ENCODE data around the gene WDR11. TPM values are rescaled to one million over a fixed set of nuclear protein-coding genes. Genes with fewer than 3 reads are reported as not detected.

The WDR11 gene
- total RNA-seq, 2 experiments from 2014 or later, result 33.9 to 36.0 TPM

DNA sequence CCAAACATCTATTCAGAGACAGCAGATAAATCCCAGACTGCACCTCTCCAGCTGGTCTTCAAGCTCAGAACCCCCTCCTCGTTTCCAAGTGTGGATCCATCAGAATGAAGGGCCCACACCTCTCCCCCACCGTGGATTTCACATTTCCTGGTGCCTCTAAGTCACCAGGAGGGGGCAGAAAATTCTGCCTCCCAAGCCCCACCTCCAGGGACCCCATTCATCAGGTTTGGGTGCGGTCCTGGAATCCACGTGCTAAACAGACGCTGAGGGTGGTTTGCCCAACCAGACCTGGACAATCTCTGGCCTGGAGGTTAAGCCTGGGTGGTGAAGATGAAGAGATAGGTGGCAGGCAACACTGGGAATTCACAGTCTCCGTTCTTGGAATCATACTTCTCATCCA lies 92.4 kb downstream of the WDR11 start:
- CTCF ChIA-PET, result interaction anchor here (0.5 to 1.1 kb wide), 3 partner anchors 91 to 944 kb away, joined by 3 read pairs; no protein-coding TSS in a partner anchor
- POLR2A ChIA-PET, result interaction anchor here (0.7 kb wide), 1 partner anchor 36 kb away, joined by 3 read pairs; no protein-coding TSS in a partner anchor
- Mint-ChIP-seq H3K36me3 (ENCODE audit: low read depth) (no peaks in the 10 kb centered on the region), H3K4me3 (no peak overlapping the region), H3K9me3 (no peaks in the 10 kb centered on the region), H3K27ac (no peak overlapping the region), H3K27me3 (peaks cover 28% of the 10 kb centered on the region), H3K4me1 (ENCODE audit: low read depth) (peaks cover 3% of the 10 kb centered on the region)
- intact Hi-C loops (cut with micrococcal nuclease), result loop anchor here (5.0 to 10.0 kb wide), 2 partner anchors 791 to 944 kb away; no protein-coding TSS in a partner anchor
- DNase-seq (no peak), ATAC-seq (no peak)
- TF ChIP-seq, protein P1, sequence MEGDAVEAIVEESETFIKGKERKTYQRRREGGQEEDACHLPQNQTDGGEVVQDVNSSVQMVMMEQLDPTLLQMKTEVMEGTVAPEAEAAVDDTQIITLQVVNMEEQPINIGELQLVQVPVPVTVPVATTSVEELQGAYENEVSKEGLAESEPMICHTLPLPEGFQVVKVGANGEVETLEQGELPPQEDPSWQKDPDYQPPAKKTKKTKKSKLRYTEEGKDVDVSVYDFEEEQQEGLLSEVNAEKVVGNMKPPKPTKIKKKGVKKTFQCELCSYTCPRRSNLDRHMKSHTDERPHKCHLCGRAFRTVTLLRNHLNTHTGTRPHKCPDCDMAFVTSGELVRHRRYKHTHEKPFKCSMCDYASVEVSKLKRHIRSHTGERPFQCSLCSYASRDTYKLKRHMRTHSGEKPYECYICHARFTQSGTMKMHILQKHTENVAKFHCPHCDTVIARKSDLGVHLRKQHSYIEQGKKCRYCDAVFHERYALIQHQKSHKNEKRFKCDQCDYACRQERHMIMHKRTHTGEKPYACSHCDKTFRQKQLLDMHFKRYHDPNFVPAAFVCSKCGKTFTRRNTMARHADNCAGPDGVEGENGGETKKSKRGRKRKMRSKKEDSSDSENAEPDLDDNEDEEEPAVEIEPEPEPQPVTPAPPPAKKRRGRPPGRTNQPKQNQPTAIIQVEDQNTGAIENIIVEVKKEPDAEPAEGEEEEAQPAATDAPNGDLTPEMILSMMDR (IDR thresholded peaks at IDR 0.05), result no peak

DNA sequence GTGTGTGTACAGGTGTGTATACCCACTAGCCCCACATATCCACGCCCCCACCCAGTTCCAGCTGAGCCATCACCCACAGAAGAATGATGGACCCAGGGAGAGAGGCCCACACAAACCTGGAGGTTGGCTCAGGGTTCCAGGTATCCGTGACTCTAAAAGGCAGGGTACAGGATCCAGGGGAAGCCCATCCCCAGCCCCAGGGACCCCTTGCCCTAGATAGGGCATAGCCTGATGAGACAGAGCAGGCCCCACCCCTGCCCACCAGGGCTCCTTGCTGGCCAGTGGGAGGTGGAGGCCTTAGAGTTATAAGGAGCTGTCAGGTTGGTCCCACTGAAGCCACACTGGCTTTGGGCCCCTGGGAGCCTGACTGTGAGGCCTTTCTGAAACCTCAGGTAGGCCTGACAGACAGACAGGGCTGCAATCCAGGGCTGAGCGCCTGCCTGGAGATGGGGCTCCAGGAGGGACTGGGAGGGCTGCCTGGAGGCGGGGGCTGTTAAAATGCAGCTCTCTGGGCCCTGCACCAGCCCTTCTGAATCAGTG lies 93.5 kb downstream of the WDR11 start:
- no peak for ATAC-seq
- no peak for DNase-seq
- peaks cover 3% of the 10 kb centered on the region for H3K4me1 Mint-ChIP-seq (ENCODE audit: low read depth)
- H3K4me3 Mint-ChIP-seq, result no peak overlapping the region
- CTCF ChIA-PET, result no interaction called here
- intact Hi-C loops (cut with micrococcal nuclease), result loop anchor here (5.0 to 10.0 kb wide), 2 partner anchors 790 to 943 kb away; no protein-coding TSS in a partner anchor
- POLR2A ChIA-PET, result no interaction called here
- H3K27me3 Mint-ChIP-seq, result peaks cover 29% of the 10 kb centered on the region
- H3K9me3 Mint-ChIP-seq, result no peaks in the 10 kb centered on the region
- no peaks in the 10 kb centered on the region for H3K36me3 Mint-ChIP-seq (ENCODE audit: low read depth)
- TF ChIP-seq, protein P1 (IDR thresholded peaks at IDR 0.05), result no peak
- no peak overlapping the region for H3K27ac Mint-ChIP-seq

DNA sequence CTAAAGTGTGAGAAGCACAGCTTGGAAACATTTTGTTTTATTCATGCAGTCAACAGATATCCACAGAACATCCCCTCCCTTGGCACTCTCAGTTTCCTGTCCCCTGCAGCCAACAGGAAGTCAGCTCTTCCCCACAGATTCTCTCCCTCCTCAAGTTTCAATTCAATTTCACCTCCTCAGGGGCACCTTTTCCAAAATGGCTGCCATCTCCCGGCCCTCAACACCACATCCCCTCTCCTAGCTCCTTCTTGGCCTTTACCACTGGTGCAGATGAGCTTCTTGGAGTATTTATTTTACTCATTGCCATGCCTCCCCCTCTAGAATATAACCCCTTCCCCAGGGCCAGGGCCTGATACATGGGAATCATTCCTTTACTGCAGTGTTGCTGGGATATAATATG lies 94.0 kb downstream of the WDR11 start:
- H3K27me3 Mint-ChIP-seq, result peaks cover 32% of the 10 kb centered on the region
- H3K9me3 Mint-ChIP-seq, result no peaks in the 10 kb centered on the region
- H3K36me3 Mint-ChIP-seq (ENCODE audit: low read depth), result no peaks in the 10 kb centered on the region
- no peak for DNase-seq
- intact Hi-C loops (cut with micrococcal nuclease), result loop anchor here (10.0 kb wide), 1 partner anchor 790 kb away; no protein-coding TSS in a partner anchor
- H3K27ac Mint-ChIP-seq, result no peak overlapping the region
- ATAC-seq, result no peak
- ChIA-PET CTCF (no interaction called here), POLR2A (no interaction called here)
- TF ChIP-seq, protein P1 (IDR thresholded peaks at IDR 0.05), result no peak
- H3K4me1 Mint-ChIP-seq (ENCODE audit: low read depth), result peaks cover 3% of the 10 kb centered on the region
- H3K4me3 Mint-ChIP-seq, result no peak overlapping the region

DNA sequence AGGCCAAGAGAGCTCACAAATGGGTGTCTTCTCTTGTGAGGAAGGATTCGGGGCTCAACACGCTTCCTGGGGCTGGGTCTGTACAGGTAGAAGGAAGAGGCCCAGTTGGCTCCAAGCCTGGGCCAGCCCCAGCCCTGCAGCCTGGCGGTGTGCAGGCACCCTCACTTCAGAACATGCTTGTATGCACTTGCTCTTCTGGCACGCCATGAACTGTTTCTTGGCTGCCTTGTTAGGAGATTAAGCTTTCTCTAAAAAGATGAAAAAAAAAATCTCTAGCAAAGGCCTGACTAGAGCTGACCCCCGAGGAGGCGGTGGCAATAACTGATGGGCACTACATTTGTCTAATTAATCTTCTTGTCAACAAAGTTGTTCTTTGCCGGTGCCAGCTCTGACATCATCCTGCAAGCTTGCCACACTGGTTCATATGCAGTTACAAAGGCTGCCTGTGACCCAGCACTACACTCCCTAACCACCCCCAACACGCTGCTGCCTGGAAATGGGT lies 94.7 kb downstream of the WDR11 start:
- no peak for DNase-seq
- Mint-ChIP-seq H3K27me3 (peaks cover 35% of the 10 kb centered on the region), H3K4me1 (ENCODE audit: low read depth) (peaks cover 3% of the 10 kb centered on the region), H3K4me3 (no peak overlapping the region), H3K27ac (no peak overlapping the region), H3K9me3 (no peaks in the 10 kb centered on the region), H3K36me3 (ENCODE audit: low read depth) (no peaks in the 10 kb centered on the region)
- CTCF ChIA-PET, result no interaction called here
- no peak for ATAC-seq
- TF ChIP-seq, protein P1 (IDR thresholded peaks at IDR 0.05), result no peak
- POLR2A ChIA-PET, result no interaction called here
- intact Hi-C loops (cut with micrococcal nuclease), result loop anchor here (10.0 kb wide), 1 partner anchor 789 kb away; no protein-coding TSS in a partner anchor

DNA sequence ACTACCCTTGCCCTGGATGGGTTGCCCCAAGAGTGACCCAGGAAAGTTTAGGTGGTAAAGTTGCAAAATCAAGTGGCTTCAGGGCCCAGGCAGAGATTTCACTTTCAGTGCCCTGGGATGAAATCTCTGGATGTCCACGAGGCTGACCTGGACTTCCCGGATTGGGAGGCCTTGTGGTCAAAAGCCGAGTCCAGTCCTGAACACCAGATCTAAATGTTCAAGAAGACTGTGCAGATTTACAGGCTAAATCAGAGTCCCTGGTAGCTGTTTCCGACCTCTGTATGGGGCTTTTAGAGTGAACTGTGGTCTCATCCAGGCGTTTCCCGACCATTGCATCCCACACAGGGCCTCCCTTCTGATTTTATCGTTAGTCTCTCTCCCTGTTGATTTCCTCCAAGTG lies 95.3 kb downstream of the WDR11 start:
- POLR2A ChIA-PET, result no interaction called here
- no peak for ATAC-seq
- H3K27me3 Mint-ChIP-seq, result peaks cover 40% of the 10 kb centered on the region
- intact Hi-C loops (cut with micrococcal nuclease), result loop anchor here (10.0 kb wide), 1 partner anchor 788 kb away; no protein-coding TSS in a partner anchor
- CTCF ChIA-PET, result interaction anchor here (1.4 kb wide), 1 partner anchor 663 kb away, joined by 3 read pairs; no protein-coding TSS in a partner anchor
- no peaks in the 10 kb centered on the region for H3K36me3 Mint-ChIP-seq (ENCODE audit: low read depth)
- H3K9me3 Mint-ChIP-seq, result no peaks in the 10 kb centered on the region
- TF ChIP-seq, protein P1 (IDR thresholded peaks at IDR 0.05), result no peak
- DNase-seq, result no peak
- no peak overlapping the region for H3K4me3 Mint-ChIP-seq
- H3K4me1 Mint-ChIP-seq (ENCODE audit: low read depth), result peaks cover 3% of the 10 kb centered on the region
- H3K27ac Mint-ChIP-seq, result no peak overlapping the region

Measured in activated CD8-positive, alpha-beta T cell treated with anti-CD3 and anti-CD28 coated beads for 36 hours (primary cell).